Fibroblast of skin of right biceps (primary cell): ENCODE data around the gene SEC61A2.
"Not testable (repeated sequence)": the region's sequence is repeated elsewhere in the genome, so short reads cannot be mapped to it uniquely, and the experiment has no call there.

Source experiments
- DNase-seq: peaks from one replicate; pipeline ENCODE4 v3.0.0-alpha.2; 2013

The SEC61A2 gene

GRCh38 chr10:12162927-12163326, 33.5 kb downstream of the SEC61A2 start:
- no peak for DNase-seq

- DNase-seq: no peak
These were observed 34.6 kb downstream of the SEC61A2 start for GRCh38 chr10:12164085-12164484.

GRCh38 chr10:12165036-12165435, 35.6 kb downstream of the SEC61A2 start:
- no peak for DNase-seq

GRCh38 chr10:12165999-12166775, 36.7 kb downstream of the SEC61A2 start:
- no peak for DNase-seq

GRCh38 chr10:12171512-12171911, 42.0 kb downstream of the SEC61A2 start:
- not testable (repeated sequence) for DNase-seq

- peak; percentile 50 for DNase-seq
These were observed 48.2 kb downstream of the SEC61A2 start for GRCh38 chr10:12177642-12178041.

- DNase-seq: no peak
These were observed 50.2 kb downstream of the SEC61A2 start for GRCh38 chr10:12179606-12180170.

GRCh38 chr10:12180221-12180974, 50.9 kb downstream of the SEC61A2 start:
- DNase-seq: no peak

- DNase-seq: no peak
These were observed 51.7 kb downstream of the SEC61A2 start for GRCh38 chr10:12181065-12181775.

GRCh38 chr10:12184165-12184564, 54.7 kb downstream of the SEC61A2 start:
- DNase-seq: no peak

GRCh38 chr10:12186323-12186722, 56.8 kb downstream of the SEC61A2 start:
- no peak for DNase-seq

- DNase-seq: no peak
These were observed 57.9 kb downstream of the SEC61A2 start for GRCh38 chr10:12187321-12187905.

GRCh38 chr10:12188656-12189055, 59.2 kb downstream of the SEC61A2 start:
- DNase-seq: no peak

- no peak for DNase-seq
These were observed 59.9 kb downstream of the SEC61A2 start for GRCh38 chr10:12189426-12189825.

- no peak for DNase-seq
These were observed 62.2 kb downstream of the SEC61A2 start for GRCh38 chr10:12191715-12192114.

- peak; percentile 37 for DNase-seq
These were observed 63.7 kb downstream of the SEC61A2 start for GRCh38 chr10:12193193-12193592.

GRCh38 chr10:12194752-12195271, 65.3 kb downstream of the SEC61A2 start:
- DNase-seq: peak; percentile 56

- DNase-seq: no peak
These were observed 65.8 kb downstream of the SEC61A2 start for GRCh38 chr10:12195281-12195602.

- DNase-seq: peak; percentile 90
These were observed 66.4 kb downstream of the SEC61A2 start, which contains the start of the genes CDC123 and NUDT5 for GRCh38 chr10:12195603-12196506. Gene CDC123, plus strand, starts transcription at chr10:12196188. Its CDS starts 58 bp downstream, at chr10:12196246. Gene NUDT5, minus strand, starts transcription at chr10:12195891. Its CDS starts 9,600 bp downstream, at chr10:12186291.

GRCh38 chr10:12196531-12197211, 67.2 kb downstream of the SEC61A2 start:
- no peak for DNase-seq

GRCh38 chr10:12198156-12198555, 68.7 kb downstream of the SEC61A2 start:
- DNase-seq: no peak
